Suppressor macrophage (primary cell): ENCODE results near the gene TRIO.

Experiments used
- DNase-seq, 4 experiments: peaks; one replicate each; pipeline ENCODE4 v3.0.0-alpha.2; 2020 to 2022

TRIO gene

DNA sequence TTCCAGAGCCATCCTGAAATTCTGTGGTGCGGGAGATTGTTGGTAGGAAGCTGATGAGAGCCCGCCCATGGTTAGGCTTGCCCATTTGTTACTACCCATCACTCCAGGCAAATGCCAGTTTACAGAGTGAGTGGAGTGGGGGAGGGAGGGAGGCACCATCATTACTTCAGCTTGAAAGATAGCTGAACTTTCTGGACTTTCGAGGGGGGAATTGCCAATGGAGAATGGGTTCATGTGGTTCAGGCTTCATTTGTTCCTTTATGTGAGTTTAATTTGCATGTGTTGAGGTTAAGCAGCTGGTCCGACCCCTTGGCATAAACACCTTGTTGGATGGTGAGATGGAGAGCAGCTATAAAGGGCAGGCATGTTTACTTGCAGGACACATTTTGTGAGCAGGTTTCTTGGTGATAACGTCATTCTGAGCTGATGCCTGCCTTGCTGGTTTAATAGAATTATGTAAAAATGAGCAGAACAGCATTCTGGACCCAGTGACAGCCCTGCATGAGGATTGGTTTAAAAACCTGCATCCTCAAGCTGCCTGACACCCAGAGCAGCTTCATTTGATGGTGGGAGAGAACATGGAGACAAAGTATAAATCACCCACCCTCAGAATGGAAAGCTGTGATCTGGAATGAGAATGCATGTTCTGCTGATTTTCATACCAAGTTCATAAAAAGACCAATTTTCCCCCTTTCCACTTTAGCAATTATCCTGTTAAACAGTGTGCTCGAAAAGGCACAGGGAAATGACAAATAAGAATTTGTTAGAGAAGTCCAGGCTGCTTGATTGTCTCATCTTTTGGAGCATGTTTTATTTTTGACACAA, 106.3 kb downstream of the TRIO start:
- no peak for DNase-seq

DNA sequence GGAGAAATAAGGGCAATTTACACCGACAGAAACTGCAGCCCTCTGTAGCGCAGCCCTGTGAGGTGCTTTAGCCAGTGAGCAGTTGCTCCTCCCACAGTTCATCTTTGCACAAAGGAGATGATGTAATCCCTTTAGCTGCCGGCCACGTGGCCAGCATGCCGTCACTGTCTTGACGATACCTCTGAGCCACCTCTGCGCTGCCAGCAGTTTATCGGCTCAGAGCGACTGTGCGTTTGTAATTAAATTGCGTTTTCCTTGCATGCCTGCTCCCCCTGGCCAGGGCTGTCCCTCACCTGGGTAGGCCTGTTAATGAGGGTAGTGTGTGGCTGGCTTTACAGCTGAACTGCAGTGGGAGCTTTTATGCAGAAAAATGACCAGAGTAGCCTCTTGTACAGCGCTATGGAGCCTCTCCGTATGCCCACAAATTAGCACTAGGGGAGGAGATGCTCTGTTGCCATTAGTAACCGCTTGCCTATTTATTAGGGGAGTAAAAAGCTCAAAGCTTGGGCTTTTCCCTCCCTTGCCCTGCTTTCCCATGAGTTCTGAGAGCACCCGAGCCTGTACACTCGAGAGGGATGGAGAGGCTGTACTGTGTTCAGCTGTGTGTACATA, 107.0 kb downstream of the TRIO start:
- peak; percentile 27 to 49 (median 44) for DNase-seq

DNA sequence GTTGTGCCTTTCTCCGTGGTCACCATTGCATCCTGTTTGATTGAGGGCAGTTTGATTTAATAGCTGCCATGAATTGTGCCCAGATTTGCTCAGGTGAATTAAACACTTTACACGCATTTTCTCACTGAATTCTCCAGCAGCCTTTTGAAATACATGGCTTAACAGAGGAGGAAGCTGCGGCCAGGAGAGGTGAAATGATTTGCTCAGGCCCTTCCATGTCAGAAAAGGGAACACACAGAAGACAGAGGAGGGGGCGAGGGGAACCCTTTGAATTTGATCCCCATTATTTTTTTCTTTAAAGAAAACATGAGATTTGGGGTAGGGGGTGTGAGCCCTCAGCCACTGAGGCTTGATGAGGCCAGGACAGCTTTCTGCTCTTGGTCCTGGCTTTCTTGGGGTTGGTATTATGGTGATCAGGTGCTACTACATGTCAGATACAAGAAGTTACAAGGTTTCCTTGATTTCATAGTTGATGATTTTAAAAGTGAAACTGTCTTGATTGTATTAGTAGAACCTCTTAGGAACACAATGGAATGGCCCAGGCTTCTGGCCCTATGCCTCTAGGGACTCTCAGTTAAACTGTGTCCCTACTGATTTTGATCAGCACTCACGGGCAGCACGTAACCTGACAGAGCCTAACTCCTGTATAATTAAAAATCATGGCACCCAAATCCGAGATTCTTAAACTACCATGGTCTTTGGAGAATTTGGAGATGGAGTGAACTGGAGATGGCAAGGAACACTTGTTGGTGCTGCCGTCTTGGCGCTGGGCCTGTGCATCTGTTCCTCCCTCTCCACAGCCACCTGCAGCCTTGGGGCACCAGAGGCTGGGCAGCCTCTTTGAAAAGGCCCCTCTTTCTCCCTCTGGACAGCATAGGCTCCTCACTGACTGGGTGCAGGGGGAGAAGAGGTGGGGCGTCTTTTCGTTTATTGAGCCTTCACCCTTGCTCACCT, 107.9 kb downstream of the TRIO start:
- peak; percentile 10 to 55 (median 47) for DNase-seq

DNA sequence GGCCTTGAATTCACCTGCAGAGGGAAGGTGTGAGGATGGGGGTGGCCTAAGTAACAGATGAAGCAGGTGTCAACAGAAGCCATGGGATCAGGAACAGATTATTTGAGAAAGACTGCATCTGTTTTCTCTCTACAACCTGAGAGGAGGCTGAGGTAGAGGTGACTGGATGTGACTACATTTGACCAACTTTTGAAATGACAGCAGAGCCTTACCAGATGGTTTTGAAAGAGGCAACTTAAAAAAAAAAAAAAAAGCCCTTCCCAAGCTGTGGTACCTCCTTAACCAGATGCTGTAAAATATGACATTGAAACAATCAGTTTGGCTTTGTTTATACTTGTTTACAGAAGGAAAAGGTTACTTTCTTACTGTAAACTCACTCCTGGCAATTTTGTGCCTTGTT, 108.6 kb downstream of the TRIO start:
- no peak for DNase-seq

DNA sequence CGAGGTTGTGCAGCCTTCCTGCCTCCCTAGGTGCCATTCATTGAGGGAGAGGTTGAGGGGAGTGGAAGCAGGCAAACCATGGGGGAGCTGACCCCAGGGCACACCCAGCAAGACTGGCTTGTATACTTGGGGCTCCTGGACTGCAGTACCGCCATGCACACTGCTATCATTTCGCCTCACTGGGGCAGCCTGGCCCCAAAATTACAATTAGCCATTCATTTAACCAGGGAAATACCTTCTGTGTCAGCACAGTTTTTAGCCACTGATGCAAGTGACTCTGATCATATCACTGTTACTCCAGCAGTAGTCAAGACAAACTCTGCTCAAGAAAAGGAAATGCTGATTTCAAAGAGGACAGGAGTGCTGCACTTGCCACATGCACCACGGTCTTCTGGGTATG, 109.7 kb downstream of the TRIO start:
- DNase-seq: no peak

DNA sequence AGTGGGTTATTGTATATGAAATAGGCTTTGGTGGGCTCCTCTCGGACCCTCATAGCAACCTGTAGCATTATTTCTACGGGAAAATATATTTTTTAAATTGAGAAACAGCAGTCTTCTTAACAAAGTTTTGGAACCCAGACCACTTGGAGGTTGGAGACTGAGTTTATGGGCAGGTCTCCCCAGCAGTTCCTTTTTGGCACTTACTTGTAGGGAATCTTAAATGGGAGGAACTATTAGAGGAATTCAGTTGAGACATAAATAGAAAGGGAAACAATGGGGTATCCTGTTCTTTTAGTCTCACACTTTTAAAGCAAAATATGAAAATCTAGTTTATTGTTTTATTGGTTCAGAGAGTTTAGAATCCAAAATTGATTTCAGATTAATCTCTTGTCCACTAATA, 111.5 kb downstream of the TRIO start:
- no peak for DNase-seq

DNA sequence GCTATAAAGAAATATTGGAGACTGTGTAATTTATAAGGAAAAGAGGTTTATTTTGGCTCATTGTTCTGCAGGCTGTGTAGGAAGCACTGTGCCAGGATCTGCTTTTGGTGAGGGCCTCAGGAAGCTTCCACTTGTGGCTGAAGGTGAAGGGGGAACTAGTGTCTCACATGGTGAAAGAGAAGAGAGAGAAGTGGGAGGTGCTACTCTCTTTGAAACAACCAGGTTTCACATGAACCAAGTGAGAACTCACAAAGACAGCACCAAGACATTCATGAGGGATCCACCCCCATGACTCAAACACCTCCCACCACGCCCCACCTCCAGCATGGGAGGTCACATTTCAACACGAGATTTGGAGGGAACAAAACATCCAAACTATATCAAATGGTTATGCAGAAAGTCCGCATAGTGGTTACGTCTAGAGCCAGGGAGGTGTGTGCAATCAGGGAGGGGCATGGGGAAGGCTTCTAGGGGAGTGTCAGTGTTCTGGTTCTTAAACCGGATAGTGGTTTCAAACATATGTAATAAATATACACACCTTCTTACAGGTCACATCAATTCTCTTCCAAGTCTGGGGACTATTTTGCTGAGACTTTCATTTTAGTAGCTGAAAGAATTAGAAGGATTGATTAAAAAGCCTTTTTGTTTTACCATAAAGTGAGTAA, 113.0 kb downstream of the TRIO start:
- no peak for DNase-seq

DNA sequence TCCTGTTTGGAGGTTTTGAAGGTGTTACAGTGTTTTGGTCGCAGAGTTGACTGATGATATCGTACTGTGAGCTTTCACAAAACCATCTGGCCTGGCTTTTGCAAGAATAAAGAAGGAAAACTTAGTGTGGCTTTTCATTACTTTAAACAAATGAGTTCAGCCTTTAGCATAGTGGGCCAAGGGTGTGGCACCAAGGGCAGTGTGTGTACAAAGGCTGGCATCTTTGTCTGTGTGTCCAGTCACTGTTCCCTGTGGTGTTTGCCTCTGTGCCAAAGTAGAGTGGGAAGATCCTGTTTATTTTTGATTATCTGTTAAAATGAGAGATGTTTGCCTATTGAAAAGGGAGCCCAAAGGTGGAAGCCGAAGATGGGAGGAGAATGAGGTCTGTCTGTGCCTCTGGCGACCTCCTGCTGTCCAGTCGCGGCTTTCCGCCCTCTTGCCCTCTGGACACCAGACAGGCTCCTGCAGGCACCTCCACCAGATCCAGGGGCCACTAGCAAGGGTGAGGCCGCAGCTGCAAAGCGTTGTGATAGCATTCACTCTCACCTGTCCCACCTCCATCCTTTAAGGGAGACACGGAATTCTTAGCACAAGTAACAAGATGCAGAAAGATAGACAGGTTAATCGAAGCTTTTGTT, 113.7 kb downstream of the TRIO start:
- no peak for DNase-seq

DNA sequence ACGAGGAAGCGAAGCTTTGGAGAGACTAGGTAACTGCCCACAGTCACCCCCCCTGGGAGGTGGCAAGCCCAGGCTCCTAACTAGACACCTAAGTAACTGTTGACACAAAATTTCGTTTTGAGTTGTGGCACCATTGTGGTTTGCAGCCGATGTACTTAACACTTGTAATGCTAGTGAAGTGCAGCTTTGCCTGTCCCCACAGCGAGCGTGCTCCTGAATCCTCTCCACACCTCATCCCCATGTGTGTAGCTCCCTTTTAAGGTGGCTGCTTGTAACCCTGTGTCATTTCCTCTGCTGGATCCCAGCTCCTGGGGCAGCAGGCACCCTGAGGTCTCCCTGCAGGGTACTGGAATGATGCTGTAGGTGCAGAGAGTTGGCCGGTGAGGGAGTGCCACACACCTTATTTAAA, 114.9 kb downstream of the TRIO start:
- DNase-seq: no peak

DNA sequence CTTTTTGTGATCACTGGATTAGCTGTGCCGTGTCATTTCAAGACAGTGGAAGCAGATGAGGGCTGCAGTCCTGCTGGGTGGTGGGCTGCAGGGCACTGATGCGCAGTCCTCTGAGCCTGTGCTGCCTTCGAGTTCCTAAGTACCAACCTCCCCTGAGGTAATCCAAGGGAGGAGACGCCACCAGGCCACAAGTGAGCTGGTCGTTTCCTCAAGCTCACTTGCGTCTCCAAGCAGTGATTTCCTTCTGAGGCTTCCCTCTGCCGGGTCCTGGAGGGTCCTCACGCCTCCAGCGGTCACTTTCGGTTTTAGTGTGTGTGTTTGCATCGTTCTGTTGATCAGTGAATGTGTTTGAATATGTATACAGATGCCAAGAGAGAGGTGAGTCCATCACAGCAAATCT, 115.7 kb downstream of the TRIO start:
- no peak for DNase-seq

DNA sequence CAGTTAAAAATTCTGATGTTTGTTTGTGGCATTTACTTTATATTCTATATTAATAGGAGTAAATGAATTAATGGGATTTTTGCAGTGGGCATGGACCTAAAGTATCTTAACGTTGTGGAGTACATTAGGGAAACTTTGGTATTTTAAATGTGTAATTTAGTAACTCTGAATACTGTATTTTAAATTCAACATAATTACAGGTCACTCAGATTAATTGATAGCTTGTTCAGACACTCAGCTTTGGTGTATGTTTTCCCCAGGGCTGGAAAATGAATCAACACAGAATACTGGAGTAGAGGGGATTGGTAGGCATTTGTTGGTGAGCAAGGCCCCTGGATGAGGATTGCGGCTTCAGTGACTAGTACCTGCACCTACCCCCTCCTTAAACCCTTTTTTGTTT, 117.5 kb downstream of the TRIO start:
- no peak for DNase-seq

DNA sequence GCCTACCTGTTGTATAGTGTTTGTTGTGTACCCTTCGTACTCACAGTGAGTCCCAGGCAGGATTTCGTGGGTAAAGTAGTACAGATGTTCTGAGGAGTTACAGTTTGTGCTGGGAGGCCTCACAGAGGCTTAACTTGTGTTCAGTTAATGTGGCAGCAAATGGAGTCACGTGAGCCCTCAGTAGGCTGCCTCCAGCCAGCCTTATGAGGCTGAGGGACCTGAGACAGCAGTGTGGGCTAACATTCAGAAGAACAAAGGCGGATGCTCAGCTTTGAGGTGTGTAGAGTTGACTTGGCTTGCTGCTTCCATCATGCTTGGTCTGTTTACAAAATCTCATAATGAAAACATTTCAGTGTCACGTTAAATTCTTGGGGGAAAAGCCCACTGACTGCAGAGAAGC, 118.1 kb downstream of the TRIO start:
- no peak for DNase-seq

DNA sequence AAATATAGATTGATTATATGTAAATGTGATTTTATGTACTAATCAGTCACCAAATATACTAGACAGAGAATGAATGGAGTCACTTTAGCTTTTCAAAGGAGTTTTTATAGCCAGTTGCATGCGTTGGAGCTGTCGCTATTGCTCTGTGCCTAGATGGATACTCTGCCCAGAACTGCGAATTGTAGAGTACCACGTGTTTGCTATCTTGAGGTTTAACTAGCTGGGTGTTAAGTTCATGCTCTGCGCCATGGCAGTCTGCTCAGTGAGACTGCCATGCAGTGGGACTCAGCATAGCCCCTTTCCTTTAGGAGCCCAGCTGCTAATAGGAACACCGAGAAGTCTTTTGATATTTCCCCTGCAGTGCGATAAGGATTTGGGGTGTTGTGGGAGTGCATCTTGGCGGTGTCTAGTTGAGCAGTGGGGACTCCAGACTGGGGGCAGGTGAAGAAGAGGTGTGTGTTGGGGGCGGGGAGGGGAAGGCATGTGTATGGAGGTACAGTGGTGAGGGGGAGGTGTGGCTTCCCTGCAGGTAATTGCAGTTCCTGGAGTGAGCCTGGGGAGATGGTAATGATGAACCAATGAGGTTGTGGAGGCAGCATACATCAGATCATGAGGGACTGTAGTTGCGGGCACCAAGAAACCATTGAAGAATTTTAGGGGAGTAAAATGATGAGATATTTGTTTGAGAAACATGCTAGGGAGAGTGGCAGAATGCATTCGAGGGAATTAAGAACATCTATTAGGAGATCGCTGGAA, 118.9 kb downstream of the TRIO start:
- no peak for DNase-seq

DNA sequence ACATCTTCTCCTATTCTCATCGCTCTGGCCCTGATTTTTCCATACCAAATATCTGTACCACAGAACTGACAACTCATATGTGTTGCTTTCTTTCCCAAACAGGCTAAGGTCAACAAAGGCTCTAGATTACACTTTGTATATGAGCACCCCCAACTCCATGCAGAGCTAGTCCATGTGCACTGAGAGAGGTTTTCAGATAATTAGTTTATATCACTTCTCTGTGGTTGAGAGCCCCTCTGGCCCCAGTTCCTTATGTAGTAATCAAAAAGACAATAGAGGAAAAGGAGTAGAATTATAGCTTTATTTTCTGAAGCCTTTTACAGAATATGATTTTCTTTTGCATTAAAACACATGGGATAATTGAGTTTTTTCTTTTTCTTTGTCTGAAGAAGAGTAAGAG, 120.0 kb downstream of the TRIO start:
- no peak for DNase-seq

DNA sequence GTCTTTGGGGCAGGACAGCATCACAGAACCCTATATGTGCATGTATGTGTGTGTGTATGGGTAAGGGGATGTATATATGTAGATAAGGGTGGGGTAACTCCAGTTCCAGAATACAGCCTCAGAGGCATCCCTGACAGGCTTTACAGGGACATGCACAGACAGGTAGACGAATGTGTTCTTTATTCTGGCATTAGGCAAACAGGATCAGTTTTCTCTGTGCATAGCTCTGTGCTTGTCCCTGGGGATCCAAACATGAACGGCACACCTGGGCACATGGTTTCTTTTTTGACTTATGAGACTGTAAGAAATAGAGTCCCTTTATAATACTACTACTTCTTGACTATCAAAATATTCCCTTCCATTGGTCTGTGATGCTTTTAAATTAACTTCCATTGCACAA, 120.6 kb downstream of the TRIO start:
- DNase-seq: no peak

DNA sequence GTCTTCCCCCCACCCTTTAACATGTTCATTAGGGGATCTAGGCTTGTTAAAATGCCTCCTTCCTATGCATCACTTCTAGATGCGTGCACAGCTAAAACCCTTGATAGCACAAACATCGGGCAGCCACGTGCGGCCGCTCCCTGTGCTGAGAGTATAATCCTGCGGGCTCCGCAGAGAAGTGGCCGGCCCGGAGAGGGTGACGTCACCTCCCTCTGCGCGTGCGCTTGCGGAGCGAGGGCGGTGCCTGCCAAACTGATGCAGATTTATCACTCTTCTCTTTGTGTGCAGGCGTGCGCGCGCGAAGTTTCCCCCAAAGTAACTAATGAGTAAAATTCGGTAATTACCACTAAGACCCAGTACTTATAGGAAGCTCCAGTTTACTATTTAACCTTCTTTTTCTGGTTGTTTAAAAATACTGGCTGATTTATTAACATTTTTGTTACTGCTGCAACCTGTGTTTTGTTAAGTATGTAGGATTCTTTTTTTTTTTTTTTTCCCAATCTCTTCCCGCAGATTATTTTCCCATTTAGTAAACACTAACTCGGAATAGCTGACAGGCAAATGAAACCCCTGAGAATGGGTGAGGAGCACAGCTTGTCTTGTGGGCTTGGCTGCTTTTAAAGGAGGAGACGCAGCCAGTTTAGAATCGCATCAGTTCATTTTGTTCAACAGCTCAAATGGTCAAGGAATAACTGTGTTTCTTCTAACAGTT, 121.6 kb downstream of the TRIO start:
- DNase-seq: peak; percentile 91 to 94 (median 93)

DNA sequence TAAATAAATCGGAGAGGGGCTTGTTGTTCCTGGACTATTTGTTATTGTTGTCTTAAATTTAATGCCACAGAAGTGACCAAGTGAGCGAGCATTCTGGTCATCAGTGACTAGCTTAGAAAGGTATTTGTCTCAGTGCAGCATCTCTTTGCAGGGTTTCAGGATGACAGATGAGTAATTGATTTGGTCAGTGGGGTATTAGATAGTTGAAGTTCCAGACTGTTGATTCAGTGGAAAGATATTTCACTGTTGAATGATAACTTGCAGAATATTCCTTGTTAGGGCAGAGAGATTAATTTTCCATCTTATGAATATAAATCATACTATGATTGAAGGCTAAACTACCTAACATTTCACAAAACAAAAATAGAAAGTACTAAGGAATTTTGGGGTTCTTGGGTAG, 122.4 kb downstream of the TRIO start:
- DNase-seq: no peak

DNA sequence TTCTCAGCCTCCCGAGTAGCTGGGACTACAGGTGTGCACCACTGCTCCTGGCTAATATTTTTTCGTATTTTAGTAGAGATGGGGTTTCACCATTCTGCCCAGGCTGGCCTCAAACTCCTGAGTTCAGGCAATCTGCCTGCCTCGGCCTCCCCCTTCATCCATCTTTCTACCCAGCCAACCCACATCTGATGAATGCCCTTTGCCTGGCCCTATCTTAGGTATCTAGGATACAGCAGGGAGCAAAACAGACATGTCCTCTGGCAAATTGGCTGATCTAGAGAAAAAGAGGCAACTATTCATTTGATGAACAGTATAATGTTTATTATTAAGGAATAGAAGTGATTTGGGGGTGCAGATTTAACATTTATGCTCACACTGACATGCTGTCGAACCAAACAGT, 123.0 kb downstream of the TRIO start:
- DNase-seq: no peak

DNA sequence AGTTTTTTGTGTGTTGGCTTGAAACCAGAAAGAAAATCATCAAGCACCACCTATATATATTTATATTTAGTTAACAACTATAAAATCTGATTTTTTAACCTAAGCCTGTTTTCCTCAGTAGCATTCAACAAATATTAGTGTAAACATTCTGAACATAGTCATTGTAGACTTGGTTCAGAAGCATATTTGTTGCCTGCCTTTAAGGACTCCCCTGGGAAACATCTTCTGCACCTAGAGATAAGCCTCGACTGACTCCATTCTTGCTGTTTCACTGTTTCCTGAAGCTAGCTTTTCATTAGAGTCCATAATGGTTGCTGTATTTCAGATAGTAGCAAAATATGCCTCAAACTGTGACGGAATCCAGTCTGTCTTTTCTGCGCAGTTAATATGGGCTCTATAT, 123.5 kb downstream of the TRIO start:
- DNase-seq: no peak

DNA sequence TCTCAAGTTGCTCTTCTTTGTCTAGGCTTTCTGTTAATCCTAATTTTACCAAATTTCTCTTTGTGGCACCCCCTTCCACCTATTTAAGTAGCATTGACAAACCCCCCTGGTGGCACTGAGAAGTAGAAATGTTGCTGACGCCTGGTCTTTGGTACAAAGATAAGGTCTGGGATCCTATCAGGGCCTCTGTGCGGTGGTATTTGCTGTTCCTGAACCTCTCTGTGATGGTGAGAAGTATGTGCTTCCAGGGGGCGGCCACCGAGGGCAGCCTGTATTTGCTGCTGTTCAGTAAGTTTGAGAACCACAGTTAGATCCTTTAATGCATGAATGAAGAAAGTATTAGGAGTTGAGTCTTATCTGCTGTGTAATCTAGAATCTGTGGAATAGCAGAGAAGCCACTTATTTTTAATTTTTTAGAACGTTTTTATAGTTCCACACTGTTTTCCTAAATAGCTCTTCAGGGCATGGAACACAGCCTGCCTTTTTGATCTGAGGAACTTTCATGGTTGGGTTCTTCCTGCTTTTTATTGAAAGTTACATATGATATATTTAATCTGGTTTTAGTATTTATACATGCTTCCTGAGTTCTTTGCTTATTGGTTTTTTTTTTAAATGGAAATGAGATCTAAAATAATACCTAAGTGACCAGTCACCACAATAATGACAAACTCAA, 124.2 kb downstream of the TRIO start:
- DNase-seq: no peak
